Neural progenitor cell (in vitro differentiated cells): ENCODE results near the gene DNAH9.

Experiments used
- CTCF ChIP-seq: fragments of 200-600 bp; sonication (generic); IDR thresholded peaks from 2 replicates; pipeline ENCODE4 v1.5.1; 2017; ENCODE audit warnings: antibody characterized with exemption, mild to moderate bottlenecking
- EZH2 ChIP-seq: fragments of 200-600 bp; sonication (generic); IDR thresholded peaks from 2 replicates; pipeline ENCODE4 v1.6.1; 2017; ENCODE audit warnings: antibody characterized with exemption, mild to moderate bottlenecking, moderate library complexity
- EZH2phosphoT487 ChIP-seq: fragments of 200-600 bp; sonication (generic); IDR thresholded peaks from 2 replicates; pipeline ENCODE4 v1.6.1; 2017; ENCODE audit warnings: antibody characterized with exemption

DNA sequence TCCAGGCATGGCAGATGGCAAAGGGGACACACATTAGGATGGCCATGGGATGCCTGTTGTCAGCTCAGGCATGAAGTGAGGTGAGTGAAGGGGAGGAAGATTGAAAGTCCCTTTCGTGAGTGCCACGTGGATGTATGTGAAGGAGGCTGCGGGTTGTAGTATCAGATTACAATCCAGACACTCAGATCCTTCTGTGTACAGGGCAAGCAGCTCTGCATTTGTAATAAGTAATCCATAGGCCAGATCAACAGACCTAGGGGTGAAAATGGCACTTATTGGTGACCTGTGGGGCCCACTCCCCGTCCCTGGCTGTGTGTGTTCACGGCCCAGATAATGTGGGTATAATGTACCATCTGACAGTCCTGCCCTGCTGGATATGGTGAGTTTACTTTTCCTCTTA lies 159.5 kb downstream of the DNAH9 start:
- TF ChIP-seq CTCF = no peak
- TF ChIP-seq EZH2 = no peak
- TF ChIP-seq EZH2phosphoT487 = no peak
